ENCODE data around the gene SH3BGRL2.

Gene SH3BGRL2

DNA sequence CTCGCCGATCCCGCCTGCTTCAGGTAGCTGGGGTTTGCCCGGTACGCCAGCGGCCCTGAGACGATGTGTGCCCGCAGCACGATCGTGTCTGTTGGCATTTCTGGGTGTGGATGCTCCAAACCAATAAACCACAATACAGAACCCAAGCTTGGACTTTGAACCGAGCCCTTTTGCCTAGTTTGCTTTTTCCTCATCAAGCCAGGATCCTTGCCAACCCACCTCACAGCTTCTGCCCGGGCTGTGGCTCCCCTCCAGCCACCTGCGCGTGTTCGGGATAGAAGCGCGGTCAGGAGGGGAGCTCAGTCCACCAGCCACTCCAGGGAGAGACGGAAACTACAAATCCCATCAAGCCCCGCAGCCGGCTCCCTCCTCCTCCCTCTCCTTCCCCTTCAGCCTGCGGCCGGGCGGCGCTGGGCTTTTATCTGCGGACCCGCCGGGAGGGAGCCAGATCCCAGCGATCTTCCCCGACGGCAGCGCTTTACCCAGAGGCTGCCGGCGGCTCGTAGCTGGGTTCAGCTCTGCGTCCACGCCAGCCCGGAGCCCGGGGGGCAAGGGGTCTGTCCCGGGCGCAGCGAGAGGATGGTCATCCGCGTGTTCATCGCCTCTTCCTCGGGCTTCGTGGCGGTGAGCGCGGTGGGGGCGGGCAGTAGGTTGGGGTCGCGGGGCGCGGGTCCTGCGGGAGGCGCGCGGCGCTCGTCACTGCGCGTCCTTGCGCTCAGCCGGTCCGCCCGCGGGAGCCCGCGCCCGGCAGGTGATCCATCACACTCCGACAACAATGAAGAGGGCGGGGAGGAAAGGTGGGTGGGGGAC lies at the start of gene SH3BGRL2:
SH3BGRL2 (plus strand) TSS at position 447 of the 810 bp plus-strand sequence; CDS start at position 580, 133 bp downstream.
- DNase-seq (ENCODE audit: low read depth, low spot score) = peak; percentile 57

DNA sequence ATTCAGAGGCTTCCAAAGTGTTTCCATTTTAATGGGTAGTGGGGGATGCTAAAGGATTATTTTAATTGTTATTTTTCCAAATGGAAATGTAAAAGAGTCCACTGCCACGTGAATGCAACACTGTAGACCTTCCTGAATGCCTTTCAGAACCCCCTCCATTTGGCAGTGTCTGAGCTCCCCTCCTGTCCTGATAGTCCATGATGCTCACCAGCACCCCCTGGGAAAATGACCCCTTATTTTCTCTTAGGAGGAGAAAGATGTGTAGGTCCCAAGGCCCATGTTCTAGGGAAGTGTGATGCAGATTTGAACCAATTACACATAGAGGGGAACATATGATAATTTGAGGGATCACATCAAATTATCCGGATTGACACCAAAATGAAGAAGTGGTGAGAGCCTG lies 46.8 kb upstream of the SH3BGRL2 start:
- DNase-seq (ENCODE audit: low read depth, low spot score) = no peak

GRCh38 chr6:79586548-79586947 lies 44.6 kb upstream of the SH3BGRL2 start:
- no peak for DNase-seq (ENCODE audit: low read depth, low spot score)

GRCh38 chr6:79589701-79590100 lies 41.4 kb upstream of the SH3BGRL2 start:
- no peak for DNase-seq (ENCODE audit: low read depth, low spot score)

GRCh38 chr6:79597155-79597554 lies 34.0 kb upstream of the SH3BGRL2 start:
- DNase-seq (ENCODE audit: low read depth, low spot score) = no peak

- DNase-seq (ENCODE audit: low read depth, low spot score) = no peak
Measured at GRCh38 chr6:79598012-79598411, 33.1 kb upstream of the SH3BGRL2 start.

DNA sequence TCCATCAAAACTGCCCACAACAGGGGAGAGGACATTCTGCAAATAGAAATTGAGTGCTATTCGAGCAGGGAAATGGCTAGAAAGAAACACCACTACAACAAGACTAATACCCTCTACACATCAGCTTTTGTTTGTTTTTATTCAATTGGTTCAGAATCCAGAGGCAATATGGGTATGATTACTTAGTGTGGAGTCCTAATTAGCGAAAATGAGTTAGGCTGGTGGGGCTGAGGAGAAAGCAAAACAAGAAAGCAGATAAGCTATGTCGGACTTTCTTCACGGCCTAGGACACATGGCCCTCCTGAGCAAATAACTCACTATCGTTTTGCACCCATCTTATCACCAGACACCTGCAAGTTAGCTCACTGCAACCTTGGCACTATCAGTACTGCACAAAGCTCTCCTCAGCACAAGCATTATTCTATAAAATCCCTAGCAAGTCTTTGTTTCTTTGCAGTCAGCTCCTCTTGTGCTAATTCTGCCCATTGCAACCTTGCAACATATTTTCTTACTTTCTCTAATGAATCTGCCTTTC lies 31.3 kb upstream of the SH3BGRL2 start:
- no peak for DNase-seq (ENCODE audit: low read depth, low spot score)

DNA sequence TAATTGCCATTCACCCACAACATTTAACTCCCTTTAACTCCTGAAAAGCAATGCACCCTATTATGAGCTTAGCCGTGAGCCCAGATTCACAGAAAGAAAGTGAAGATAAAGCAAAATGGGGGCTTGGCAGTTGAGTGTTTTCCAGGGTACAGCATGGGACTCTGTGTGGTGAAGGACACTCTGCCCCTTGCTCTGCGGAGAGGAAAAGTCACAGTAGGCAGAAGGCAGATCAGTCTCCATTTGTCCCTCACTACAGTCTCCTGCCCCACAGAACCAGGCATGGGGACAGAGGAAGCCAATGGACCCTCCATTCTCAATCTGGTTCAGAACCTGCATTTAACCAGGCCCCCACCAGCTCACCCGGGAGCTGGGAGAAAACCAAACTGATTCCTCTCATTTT lies 30.8 kb upstream of the SH3BGRL2 start:
- DNase-seq (ENCODE audit: low read depth, low spot score) = no peak

DNA sequence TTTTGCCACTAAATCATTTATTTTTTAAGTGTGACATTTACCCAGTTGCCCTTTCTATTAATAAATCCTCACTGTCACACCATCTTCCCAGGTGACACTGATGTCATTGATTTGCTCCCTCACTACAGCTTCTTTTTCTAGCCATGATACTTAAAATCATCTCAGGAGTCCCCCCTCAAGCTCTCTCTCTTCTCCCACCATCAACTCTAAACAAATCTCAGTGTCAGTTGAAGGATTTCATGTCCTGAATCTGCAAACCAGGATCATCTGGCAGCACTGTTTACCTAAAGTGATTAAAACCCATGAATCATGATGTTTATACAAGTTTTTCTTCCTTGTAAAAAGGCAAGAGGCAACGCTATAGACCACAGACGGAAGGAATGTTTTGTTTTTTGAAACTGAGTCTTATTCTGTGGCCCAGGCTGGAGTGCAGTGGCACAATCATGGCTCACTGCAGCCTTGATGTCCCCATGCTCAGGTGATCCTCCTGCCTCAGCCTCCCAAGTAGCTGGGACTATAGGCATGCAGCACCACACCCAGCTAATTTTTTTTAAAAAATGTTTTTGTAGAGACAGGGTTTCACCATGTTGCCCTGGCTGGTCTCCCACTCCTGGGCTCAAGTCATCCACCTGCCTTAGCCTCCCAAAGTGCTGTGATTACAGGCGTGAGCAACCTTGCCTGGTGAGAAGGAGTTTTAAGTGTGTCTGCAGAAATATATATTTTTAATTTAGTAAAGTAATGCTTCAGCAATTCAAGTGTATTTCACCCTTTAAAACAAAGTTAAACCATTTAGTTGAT lies 30.1 kb upstream of the SH3BGRL2 start:
- DNase-seq (ENCODE audit: low read depth, low spot score) = no peak

- no peak for DNase-seq (ENCODE audit: low read depth, low spot score)
Measured at GRCh38 chr6:79602859-79603258, 28.3 kb upstream of the SH3BGRL2 start.

- DNase-seq (ENCODE audit: low read depth, low spot score) = no peak
Measured at GRCh38 chr6:79604583-79605037, 26.5 kb upstream of the SH3BGRL2 start.

DNA sequence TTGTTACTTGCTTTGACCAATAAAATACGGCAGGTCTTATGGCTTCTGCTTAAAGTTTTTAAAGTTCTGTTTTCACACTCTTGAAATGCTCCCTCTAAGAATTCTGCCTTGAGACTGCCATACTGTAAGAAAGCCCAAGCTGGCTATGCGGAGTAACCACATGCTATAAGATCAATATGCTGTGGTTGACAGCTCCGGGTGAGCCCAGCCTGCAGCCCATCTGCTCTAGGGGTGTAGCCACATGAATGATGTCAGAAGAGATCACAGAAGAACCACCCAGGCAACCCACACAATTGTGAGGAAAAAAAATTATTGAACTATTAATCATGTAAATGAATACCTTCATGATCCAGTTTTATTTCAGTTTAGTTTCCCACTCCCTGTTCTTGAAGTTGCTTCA lies 26.1 kb upstream of the SH3BGRL2 start:
- no peak for DNase-seq (ENCODE audit: low read depth, low spot score)

DNA sequence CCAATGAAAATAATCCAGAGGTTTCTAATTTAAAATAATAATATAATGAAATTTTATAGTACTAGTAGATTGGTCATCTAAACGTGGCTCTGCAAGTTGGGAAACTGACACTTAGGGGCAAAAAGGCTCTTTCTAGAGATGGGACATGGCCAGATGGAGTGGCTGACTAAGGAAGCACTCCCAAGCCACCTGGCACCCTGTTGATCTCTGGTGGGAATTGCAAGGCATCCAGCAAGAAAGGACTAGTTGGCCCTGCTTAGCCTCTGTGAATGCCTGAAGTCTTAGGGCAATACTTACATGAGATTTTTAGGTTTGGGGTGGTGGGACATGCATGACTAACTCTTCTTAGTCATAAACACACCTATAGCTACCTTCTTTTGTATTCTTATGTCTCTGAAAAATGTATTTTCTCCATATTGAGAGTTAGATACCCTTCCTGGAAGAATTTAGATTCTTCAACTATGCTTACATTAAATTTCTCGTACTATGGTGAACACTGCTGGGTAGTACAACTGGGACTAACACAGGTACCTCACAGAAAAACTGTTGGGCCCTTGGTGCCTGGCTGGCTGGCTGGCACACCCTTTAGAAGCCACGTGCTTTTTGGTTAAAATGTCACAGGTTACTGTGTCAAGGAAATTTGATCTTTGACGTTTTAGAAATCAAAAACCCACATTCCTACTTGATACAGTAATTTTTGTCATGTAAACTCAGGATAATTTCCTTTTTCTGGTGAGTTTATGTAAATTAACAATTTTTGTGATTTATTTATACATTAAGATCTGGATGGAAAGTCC lies 25.0 kb upstream of the SH3BGRL2 start:
- no peak for DNase-seq (ENCODE audit: low read depth, low spot score)

- DNase-seq (ENCODE audit: low read depth, low spot score) = no peak
Measured at GRCh38 chr6:79607000-79607399, 24.1 kb upstream of the SH3BGRL2 start.

DNA sequence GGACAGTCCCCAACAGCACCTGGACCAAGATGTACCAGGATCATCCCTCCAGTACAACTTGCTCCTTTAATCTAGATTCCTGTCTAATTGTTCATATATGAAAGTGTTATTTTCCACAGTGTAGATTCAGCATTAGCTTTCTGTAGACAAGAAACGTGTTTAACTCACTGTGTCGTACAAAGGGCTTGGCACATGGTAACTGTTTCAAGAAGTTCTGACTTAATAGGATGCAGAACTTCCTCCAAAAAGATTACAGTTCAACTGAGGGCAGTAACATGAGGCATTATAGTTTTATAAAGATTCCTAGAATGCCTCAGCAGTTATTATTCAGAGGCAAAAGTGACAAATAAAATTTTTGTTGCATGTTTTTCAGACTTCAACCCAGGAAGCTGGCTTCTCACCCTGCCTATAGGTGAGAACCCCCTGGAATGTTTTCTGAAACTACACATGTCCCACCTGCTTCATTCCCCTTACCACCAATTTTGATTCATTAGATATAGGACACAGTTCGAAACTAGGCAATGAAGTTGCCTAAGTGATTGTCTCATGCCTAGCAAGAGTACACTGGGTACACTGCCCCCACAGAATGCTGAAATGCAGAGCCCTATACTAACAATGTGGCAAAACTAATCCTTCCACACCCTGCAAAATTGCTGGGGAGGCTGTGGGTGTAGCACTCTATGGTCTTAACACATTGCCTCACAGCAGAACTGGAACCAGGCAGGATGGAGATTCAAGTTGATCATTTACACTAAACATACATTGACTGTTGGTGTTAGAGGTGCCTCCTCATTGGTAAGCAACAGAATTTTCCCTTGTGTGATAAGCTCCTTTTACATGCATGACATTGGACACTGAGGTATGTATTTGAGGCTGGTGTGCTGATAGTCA lies 22.6 kb upstream of the SH3BGRL2 start:
- no peak for DNase-seq (ENCODE audit: low read depth, low spot score)

- DNase-seq (ENCODE audit: low read depth, low spot score) = no peak
Measured at GRCh38 chr6:79609225-79609595, 21.9 kb upstream of the SH3BGRL2 start.

- no peak for DNase-seq (ENCODE audit: low read depth, low spot score)
Measured at GRCh38 chr6:79610306-79611009, 20.7 kb upstream of the SH3BGRL2 start.

- no peak for DNase-seq (ENCODE audit: low read depth, low spot score)
Measured at GRCh38 chr6:79612457-79612856, 18.7 kb upstream of the SH3BGRL2 start.

DNA sequence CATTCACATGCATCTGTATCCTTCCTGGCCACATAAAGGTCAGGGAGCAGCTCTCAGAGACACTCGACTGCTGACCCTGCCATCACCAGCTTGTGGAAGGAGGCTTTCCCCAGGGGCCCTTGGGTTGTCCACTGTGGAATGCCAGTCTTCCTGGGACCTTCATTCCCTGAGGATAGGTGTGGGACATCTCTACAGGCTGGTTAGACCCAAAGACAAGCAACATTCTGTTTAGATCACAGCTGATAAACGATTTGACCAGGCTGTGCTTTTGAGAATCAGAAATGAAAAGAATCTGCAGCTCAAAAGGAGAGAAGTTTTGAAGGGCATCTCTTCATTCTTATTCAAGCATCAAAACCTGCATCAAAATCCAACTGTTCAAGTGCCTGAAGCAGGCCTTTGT lies 18.2 kb upstream of the SH3BGRL2 start:
- no peak for DNase-seq (ENCODE audit: low read depth, low spot score)

- DNase-seq (ENCODE audit: low read depth, low spot score) = no peak
Measured at GRCh38 chr6:79613912-79614311, 17.2 kb upstream of the SH3BGRL2 start.

Data from iPS DF 19.7 (cell line).